A673 (cell line): ENCODE data around the gene RARRES2.
"Not testable (repeated sequence)": the region's sequence is repeated elsewhere in the genome, so short reads cannot be mapped to it uniquely, and the experiment has no call there.

ENCODE experiments used
- EZH2 ChIP-seq: fragments of 200-600 bp; sonication (generic); IDR thresholded peaks from 2 replicates; pipeline ENCODE4 v1.6.1; 2017; ENCODE audit warnings: borderline replicate concordance, low read depth, mild to moderate bottlenecking, mixed read lengths, antibody characterized with exemption, low read length; ENCODE audit not compliant: poor library complexity, severe bottlenecking
- TF ChIP-seq, protein P1 (sequence below): fragments of 300-800, 200-600 bp; sonication (generic); conservative IDR thresholded peaks from 2 replicates; pipeline ENCODE4 v1.5.1; 2017; ENCODE audit warnings: low read depth, mild to moderate bottlenecking, antibody characterized with exemption, low read length, moderate library complexity, mixed read lengths

DNA sequence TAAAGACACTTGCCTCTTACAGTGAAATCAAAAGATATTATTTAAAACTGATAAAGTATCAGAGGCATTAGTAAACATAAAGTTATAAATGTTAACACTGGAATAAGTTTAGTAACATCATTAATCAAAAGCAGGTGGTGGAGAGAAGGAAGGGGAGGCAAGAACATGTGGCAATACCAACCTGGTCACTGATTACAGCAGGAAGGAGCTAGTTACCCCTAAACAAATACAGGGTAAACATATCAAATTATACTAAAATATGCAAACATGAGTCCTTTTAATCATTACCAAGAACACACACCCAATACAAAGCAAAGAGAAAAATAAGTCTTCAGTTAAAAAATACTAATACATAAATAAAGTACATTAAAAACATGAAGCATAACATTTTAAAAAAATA, 43.5 kb downstream of the RARRES2 start:
- TF ChIP-seq, protein P1, sequence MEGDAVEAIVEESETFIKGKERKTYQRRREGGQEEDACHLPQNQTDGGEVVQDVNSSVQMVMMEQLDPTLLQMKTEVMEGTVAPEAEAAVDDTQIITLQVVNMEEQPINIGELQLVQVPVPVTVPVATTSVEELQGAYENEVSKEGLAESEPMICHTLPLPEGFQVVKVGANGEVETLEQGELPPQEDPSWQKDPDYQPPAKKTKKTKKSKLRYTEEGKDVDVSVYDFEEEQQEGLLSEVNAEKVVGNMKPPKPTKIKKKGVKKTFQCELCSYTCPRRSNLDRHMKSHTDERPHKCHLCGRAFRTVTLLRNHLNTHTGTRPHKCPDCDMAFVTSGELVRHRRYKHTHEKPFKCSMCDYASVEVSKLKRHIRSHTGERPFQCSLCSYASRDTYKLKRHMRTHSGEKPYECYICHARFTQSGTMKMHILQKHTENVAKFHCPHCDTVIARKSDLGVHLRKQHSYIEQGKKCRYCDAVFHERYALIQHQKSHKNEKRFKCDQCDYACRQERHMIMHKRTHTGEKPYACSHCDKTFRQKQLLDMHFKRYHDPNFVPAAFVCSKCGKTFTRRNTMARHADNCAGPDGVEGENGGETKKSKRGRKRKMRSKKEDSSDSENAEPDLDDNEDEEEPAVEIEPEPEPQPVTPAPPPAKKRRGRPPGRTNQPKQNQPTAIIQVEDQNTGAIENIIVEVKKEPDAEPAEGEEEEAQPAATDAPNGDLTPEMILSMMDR: not testable (repeated sequence)
- not testable (repeated sequence) for TF ChIP-seq EZH2
